RPMI7951 (cell line): ENCODE measurements around the gene FOXO1. TPM values are rescaled to one million over a fixed set of nuclear protein-coding genes. Genes with fewer than 3 reads are reported as not detected.

Experiments
- DNase-seq: peaks from one replicate; pipeline ENCODE4 v3.0.0-alpha.2; 2012; ENCODE audit warnings: low read depth
- total RNA-seq: library from RNA; depleted of rRNA; stranded (reverse); fragments of >200 nt; shearing (Covaris generic); gene quantifications from 2 replicates; pipeline ENCODE4 v1.2.3, GENCODE V29; 2014

Gene FOXO1
- total RNA-seq, 1 experiment from 2014 or later, result 1.6 TPM

GRCh38 chr13:40547591-40548315 is 118.7 kb downstream of the FOXO1 start:
- DNase-seq, result no peak

GRCh38 chr13:40546047-40546446 is 120.4 kb downstream of the FOXO1 start:
- no peak for DNase-seq

- peak; percentile 78 for DNase-seq
Measured at GRCh38 chr13:40540328-40541044, 126.0 kb downstream of the FOXO1 start.

DNA sequence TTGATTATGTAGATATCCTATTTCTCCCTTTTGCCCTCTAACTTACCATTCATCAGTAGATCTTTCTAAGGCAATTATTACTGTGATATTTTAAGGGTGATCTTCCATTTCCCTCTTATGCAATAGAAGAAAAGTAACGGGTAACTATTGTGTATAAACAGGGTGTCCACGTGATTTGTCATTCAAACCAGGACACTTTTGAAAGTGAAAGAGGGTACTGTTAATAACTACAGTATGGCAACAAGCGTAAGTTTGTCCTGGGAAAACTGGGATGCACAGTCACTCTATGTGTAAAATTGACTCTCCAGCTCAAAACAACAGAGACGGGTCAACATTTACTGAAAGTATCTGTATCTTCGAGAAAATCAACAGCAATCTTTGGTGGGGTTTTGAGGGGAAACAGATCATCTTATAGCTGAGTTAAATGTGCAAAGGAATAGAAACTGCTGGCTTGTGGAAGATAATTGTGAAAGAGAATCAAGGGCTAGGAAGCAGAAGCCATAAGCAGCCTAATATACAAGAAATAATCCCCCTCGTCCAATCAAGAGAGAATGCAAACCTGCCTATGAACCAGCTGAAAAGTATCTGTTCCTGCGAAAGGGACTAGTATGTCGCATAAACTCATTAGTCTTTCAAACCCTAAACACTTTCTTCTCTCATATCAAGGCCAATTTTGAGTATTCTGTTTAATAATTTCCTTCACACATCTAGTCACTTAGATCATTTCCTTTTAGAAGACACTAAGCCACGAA is 126.7 kb downstream of the FOXO1 start:
- DNase-seq, result peak; percentile 17

DNA sequence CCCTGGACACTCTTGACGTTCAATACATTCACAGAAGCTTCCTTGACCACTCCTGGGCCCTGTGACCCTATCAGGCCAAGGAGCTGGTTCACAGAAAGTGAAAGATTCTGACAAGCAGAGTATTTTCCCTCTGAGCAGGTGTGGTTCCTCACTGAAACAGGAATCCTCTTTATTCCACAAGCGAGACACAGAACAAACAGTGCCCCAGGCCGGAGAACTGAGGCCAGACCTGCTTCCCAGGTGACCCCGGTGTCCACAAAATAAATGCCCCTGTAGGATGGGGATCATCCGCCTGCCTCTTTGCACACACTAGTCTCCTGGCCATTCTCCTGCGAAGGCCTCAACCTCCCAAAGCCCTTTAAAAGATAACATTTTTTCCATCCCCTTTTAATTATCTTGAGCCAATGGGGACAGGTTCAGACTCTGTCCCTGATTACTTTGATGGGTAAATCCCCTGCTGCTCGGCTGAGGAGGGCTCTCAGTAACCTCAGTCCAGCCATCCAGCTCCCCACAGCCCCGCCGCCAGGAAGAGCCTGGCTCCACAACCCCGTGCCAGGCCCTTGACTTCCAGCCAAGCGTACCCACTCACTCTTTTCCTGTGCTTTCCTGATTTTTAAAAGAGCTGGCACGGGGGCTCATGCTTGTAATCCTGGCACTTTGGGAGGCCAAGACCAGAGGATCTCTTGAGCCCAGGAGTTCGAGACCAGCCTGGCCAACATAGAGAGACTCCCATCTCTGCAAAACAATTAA is 129.1 kb downstream of the FOXO1 start:
- no peak for DNase-seq

DNA sequence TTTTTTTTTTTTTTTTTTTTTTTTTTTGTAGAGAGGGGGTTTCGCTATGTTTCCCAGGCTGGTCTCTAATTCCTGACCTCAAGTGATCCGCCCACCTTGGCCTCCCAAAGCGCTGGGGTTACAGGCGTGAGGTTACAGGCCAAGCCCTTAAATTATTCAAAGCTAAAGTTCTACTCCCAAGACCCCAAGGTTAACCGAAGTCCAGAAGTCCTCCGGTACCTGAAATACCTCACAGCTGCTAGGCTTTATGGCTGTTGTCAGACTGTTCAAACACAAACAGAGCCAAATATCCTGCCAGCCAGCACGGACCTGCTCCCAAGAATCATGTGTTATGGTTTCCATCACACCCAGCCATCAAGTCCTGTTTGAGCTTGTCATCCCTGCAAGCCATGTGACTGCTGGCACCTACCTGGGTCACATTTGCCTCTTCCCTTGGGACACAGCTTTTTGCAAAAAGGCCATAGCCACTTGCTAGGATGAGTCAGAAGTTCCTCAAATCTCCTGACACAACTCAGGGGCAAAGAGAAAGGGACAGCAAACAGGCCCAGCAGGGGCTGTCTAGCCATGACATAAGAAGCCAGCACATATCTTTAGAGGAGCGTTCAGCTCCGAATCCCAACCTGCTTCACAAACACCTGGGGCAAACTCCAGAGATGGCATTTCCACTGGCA is 129.9 kb downstream of the FOXO1 start:
- DNase-seq, result no peak

- DNase-seq, result no peak
Measured at GRCh38 chr13:40535345-40535836, 131.1 kb downstream of the FOXO1 start.

- no peak for DNase-seq
Measured at GRCh38 chr13:40534456-40534855, 132.0 kb downstream of the FOXO1 start.

DNA sequence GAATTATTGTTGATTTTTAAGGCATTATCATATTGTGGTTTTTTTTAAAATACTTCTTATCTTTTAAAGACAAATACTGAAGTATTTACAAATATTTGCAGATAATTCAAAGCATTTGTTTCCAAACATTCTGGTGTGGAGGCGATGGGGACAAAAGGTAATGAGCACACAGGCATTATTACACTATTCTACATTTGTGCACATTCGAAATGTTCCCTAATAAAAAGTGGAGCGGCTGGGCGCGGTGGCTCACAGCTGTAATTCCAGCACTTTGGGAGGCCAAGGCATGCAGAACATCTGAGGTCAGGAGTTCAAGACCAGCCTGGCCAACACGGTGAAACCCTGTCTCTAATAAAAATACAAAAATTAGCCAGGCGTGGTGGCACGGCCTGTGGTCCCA is 133.4 kb downstream of the FOXO1 start:
- no peak for DNase-seq

DNA sequence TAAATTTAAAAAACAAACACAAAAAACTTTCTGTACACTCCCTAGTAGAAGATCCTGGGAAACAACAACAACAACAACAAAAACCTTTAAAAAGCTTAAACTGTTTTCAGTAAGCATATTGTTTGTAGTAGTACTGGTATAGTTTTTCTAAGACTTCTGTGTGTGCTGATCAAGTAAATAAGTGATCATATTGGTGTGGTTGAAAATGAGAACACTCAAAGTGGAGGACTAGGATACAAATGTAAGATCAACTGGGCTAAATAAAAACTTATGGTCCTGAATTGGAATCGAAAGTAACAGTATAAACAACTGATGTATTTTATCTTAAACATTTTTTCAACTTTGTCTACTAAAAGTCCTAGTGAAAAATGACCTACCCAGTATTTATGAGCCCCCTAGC is 135.5 kb downstream of the FOXO1 start:
- no peak for DNase-seq

- DNase-seq, result no peak
Measured at GRCh38 chr13:40528881-40529280, 137.6 kb downstream of the FOXO1 start.

GRCh38 chr13:40527914-40528313 is 138.5 kb downstream of the FOXO1 start:
- no peak for DNase-seq

DNA sequence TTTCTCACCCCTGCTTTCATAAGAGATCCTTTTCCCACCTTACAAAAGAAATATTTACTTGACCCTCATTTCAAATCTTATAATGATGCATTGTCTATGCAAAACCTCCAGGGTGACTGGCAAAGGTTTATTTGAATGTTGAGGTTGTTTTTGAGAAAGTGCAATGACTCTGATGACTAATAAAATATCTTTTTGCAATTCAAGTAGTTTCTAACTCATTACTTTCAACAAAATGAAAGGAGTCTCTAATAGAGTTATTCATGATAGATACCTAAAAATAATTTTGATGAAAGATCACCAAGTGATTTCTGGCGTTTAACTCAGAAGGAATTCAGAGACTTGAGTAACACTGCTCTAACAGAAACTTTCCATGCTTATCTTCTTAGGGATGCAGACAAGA is 144.2 kb downstream of the FOXO1 start:
- no peak for DNase-seq

GRCh38 chr13:40520916-40521315 is 145.5 kb downstream of the FOXO1 start:
- DNase-seq, result no peak

GRCh38 chr13:40519637-40520036 is 146.8 kb downstream of the FOXO1 start:
- DNase-seq, result no peak

DNA sequence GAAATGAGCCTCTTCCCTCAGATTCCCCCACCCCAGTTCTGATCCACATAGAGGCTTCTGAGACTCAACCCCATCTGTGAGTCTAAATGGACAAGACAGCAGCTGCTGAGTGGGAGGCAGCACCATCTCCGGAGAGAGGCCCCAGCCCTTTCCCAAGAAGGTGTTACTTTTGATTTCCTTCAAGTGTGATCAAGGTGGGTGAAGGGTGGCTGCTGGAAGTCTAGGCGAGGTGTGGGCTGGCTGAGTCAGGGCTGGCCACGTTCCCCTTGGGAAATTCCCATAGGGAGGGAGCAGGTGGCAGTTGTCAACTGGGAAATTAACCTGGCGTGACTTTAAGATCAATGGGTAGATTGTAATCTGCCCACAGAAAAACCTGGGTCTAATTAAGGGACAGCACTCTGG is 148.0 kb downstream of the FOXO1 start:
- peak; percentile 62 for DNase-seq

- DNase-seq, result no peak
Measured at GRCh38 chr13:40517486-40518480, 148.7 kb downstream of the FOXO1 start.

DNA sequence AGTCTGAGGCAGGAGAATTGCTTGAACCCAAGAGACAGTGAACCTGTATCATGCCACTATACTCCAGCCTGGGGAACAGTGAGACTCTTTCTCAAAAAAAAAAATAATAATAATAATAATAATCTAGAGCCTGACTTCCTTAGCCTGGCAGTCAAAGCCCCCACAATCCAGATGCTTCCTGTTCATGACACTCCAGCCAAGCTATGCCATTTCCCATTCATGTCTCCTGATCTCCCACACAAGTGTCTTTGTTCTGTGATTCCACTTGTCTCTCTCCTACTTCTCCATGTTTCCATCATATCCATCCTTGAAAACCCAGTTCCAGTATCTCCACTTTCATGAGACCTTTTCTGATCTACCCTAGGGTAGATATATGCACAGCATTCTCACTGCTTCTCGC is 150.7 kb downstream of the FOXO1 start:
- no peak for DNase-seq

DNA sequence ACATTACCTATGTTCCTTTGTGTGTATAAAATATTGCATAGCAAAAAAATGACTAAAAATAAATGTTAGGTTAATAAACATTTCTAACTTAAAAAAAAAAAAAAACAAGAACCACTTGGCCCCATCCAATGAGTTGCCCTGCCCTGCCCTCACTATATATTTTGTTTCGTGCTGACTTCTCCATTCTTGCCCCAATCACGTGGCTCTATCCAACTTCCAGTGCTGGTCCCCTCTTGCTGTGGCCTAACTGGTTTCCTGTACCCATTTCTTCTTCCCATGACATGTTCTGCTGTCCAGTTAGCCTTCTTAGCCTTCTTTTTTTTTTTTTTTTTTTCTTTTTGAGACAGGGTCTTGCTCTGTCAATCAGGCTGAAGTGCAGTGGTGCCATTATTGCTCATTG is 151.6 kb downstream of the FOXO1 start:
- no peak for DNase-seq

DNA sequence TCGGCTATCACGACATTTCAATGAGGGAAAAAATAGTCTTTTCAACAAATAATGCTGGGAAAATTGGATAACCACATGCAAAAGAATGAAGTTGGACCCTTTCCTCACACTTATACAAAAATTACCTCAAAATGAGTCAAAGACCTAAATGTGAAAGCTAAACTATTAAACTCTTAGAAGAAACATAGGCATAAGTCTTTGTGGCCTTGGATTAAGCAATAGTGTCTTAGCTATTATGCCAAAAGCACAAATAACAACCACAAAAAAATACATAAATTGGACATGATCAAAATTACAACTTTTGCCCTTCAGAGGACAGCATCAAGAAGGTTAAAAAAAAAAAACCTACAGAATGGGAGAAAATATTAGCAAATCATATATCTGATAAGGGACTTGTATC is 156.6 kb downstream of the FOXO1 start:
- DNase-seq, result no peak
